Measurements from ENCODE around the gene PPP1R2B.

The PPP1R2B gene

DNA sequence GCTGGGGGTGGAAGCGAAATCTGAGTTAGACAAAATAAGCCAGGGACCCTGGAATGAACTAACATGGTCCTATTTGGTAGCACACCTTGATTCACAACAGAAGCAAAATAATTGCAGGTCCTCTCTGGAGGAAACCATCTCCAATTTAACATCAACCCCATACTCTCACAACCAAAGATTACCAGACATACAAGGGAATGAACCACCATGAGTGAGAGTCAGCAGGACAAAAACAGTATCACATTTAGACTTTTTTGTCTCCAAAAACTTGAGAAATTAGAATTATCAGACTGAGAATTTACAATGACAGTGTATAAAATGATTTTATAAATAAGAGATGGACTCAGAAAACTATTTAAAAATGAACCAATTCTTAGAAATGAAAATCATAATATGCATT is 21.1 kb downstream of the PPP1R2B start:
- DNase-seq, result no peak

DNA sequence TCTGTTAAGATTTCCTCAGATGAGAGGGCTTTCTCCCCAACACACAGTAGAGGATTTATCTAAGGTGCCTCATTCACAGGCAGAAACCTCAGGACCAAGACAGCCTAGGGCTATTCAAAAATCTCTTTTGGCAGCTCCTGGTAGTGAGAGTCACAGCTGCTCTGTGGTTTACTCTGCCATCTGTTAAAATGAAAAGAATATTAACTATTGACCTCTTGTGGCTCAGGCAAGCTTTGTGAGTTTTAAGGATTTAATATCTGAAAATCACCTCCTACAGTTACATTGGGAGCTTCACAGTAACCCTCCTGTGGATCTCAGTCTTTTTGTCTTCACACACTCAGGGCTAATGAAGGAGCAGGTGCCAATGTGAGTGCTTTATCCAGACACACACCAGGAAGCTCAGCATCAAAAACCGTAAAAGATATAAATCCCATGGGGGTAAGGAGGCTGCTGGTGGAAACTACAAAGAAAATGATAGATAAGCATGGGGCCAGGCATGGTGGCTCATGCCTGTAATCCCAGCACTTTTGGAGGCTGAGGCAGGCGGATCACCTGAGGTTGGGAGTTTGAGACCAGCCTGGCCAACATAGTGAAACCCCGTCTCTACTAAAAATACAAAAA is 29.7 kb downstream of the PPP1R2B start:
- no peak for DNase-seq

DNA sequence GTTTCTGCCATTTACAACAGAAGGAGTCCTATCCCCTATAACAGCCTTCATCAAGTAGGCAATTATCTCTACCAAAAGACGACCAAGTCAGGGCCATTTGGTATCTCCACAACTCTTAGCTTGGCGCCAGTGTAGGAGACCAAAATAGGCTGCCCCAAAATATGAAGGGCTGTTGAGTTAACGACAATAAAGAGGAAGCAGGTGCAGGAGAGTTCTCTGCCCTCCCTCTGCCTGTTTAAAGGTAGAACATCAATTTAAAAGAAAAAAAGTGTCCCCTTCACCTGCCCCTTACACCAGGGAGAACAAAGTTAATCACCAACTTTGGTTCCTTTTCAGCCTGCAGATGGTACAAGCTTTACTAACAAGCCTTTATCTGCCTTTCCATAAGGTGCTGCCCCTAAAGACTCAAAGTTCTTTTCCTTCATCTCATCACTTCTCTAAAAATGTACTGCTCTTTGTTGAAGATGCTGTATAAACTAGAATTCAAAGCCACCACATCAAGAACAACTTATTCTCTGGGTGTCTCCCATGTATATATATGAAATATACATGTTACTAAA is 33.3 kb downstream of the PPP1R2B start:
- no peak for DNase-seq

DNA sequence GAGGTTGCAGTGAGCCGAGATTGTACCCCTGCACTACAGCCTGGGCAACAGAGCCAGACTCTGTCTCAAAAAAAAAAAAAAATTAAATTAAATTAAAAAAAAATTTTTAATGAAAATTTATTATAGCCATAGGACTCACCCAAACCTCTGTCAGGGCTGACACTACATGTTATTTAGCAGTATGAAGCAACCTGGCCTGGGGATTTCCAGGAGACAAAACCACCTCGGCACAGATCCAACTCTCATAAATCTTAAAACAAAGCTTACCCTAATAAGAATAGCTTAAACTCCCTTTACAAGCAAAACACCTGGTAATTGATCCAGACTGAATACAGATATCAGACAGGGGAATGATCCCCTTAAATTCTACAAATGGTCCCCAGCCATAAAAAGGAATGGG is 38.4 kb downstream of the PPP1R2B start:
- DNase-seq, result no peak

DNA sequence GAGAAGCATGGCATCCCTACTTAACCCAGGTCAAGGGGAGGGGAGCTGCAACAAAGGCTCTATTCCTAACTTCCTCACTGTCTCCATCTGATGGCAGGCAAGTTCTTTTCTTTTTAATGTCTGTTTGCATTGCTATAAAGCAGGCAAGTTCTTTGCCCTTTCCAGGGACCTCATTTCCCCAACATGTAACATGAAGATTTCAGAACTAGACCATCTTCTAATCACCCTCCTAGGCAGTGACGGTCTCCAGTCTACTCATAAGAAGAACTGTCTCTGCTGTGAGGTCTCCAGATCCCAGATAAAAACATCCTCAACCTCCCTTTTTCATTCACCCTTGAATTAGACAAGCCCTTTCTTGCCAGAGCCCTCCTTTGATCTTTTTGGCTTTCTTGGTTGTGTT is 42.1 kb downstream of the PPP1R2B start:
- no peak for DNase-seq

DNA sequence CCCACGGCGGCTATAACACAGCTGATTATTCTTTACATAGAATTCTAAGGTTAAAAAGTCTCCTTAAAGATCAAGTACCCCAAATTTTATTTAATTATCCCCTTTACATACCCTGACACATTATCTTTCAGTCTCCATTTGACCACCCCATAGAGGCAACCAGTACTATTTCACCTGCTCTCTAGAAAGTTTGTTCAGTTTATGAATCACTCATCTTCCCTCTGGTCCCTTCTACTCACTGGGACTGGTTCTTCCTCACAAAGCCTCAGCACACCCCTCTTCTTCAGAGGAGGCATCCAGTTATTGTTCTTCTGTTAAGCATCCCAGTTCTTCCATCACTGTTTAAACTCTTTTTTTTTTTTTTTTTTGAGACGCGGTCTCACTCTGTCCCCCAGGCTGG is 42.8 kb downstream of the PPP1R2B start:
- no peak for DNase-seq

DNA sequence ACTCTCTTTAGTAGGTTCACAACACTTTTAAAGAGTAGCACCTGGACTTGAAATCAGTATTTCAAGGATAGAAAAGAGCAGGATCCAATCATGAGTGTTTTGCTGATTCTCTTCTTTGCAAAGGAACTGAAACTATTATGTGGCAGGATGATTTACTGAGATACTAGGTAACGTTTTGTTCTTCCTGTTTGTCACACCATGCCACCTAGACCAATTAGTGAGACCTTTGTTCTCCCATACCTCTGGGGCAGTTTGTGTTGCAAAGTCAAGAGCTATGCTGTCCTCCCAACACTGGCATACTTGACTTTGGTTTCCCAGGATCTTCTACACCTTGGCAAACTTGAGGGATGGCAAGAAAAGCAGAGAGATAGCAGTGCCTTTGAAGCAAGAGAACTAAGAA is 43.4 kb downstream of the PPP1R2B start:
- DNase-seq, result no peak

DNA sequence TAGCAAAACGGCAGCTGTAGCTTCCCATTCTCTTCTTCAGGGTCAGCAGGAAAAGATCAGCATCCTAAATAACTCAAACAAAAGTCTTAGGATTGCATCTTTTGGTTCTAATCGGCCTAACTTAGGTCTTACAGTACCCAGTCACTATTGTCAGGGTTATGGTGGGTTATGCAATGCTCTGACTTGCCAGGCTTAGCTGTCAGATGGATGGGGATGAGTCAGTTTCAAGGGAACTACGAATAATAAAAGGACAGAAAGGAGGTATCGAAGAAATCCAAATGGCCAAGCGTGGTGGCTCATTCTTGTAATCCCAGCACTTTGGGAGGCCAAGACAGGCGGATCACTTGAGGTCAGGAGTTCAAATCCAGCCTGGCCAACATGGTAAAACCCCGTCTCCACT is 46.5 kb downstream of the PPP1R2B start:
- DNase-seq, result no peak
